A549 (cell line): ENCODE measurements around the gene NAP1L4. TPM values are rescaled to one million over a fixed set of nuclear protein-coding genes. Genes with fewer than 3 reads are reported as not detected.

Experiments used
- ATAC-seq, 2 experiments: fragments of 200-7000 bp in 1 of 2; fragments of >200 bp in 1 of 2; cut with Nextera tagmentation in 1 of 2; cut with Tn5 transposase in 1 of 2; 3 replicates each; pipeline versions ENCODE4 v1.8.0 to v1.9.1; 2018 to 2020; ENCODE audit warnings: mild to moderate bottlenecking in 1 of 2, moderate library complexity in 1 of 2
- CTCF ChIA-PET: fragments of 300-600 bp; sonication (Branson Sonifier 250); formaldehyde crosslinking; extraction: SDS; loops from one replicate; lab custom pipeline; 2021; ENCODE audit warnings: antibody characterized with exemption, inconsistent platforms; lab: Yijun Ruan, JAX
- POLR2A ChIA-PET: fragments of 350-600 bp; formaldehyde crosslinking; extraction: SDS; loops from one replicate; lab custom pipeline; 2021; ENCODE audit warnings: antibody characterized with exemption, inconsistent platforms; lab: Yijun Ruan, JAX
- DNase-seq, 2 experiments: peaks; one replicate each; pipeline versions ENCODE4 v3.0.0 to v3.0.0-alpha.2; 2011 to 2016; ENCODE audit warnings: low read depth in 1 of 2, low spot score in 1 of 2
- FAIRE-seq: peaks from 2 replicates; lab custom pipeline; 2011; peaks lifted over from hg19 to GRCh38; lab: Jason Lieb, UNC
- H3K27ac ChIP-seq, 2 experiments: fragments of >200 bp; sonication (Bioruptor Twin); formaldehyde crosslinking; 3 replicates each; pipeline ENCODE4 v1.5.1; 2016 to 2017
- H3K4me1 ChIP-seq: fragments of >200 bp; sonication (Bioruptor Twin); formaldehyde crosslinking; 3 replicates; pipeline ENCODE4 v1.6.1; 2016
- H3K4me2 ChIP-seq: fragments of >200 bp; sonication (Bioruptor Twin); formaldehyde crosslinking; 3 replicates; pipeline ENCODE4 v1.6.1; 2016
- H3K4me3 ChIP-seq: fragments of >200 bp; sonication (Bioruptor Twin); formaldehyde crosslinking; 3 replicates; pipeline ENCODE4 v1.5.1; 2016
- H3K9me3 ChIP-seq: fragments of >200 bp; sonication (Bioruptor Twin); formaldehyde crosslinking; 3 replicates; pipeline ENCODE4 v1.6.1; 2016
- BHLHE40 ChIP-seq: IDR thresholded peaks from 2 replicates; pipeline ENCODE4 v1.6.1; 2012; ENCODE audit warnings: low read depth, low read length, inconsistent platforms
- CBX2 ChIP-seq: fragments of 200-600 bp; sonication (generic); IDR thresholded peaks from 2 replicates; pipeline ENCODE4 v1.6.1; 2016; ENCODE audit warnings: low read depth, mild to moderate bottlenecking, borderline replicate concordance
- CBX8 ChIP-seq: fragments of 200-600 bp; sonication (generic); IDR thresholded peaks from 2 replicates; pipeline ENCODE4 v1.6.1; 2016
- GATA3 ChIP-seq: IDR thresholded peaks from 2 replicates; pipeline ENCODE4 v1.6.1; 2012; ENCODE audit warnings: borderline replicate concordance
- HEYL ChIP-seq: fragments of 250-450 bp; sonication (Bioruptor Pico); IDR thresholded peaks from 2 replicates; pipeline ENCODE4 v1.8.0; 2021; ENCODE audit warnings: mild to moderate bottlenecking, moderate library complexity
- MAFK ChIP-seq: fragments of 450-650 bp; IDR thresholded peaks from 2 replicates; pipeline ENCODE4 v1.6.1; 2014; ENCODE audit not compliant: partially characterized antibody
- PHF8 ChIP-seq: fragments of 200-600 bp; sonication (generic); IDR thresholded peaks from 2 replicates; pipeline ENCODE4 v1.6.1; 2016; ENCODE audit warnings: low read depth, mild to moderate bottlenecking, antibody characterized with exemption, moderate library complexity, borderline replicate concordance
- POLR2AphosphoS2 ChIP-seq: conservative IDR thresholded peaks from 2 replicates; pipeline ENCODE4 v1.6.1; 2012; ENCODE audit warnings: low read length, improper control_type of control experiment, inconsistent platforms
- RARB ChIP-seq: fragments of 250-450 bp; sonication (Bioruptor Pico); IDR thresholded peaks from 2 replicates; pipeline ENCODE4 v1.8.0; 2021; ENCODE audit warnings: mild to moderate bottlenecking, moderate library complexity
- RFX5 ChIP-seq: fragments of 450-650 bp; IDR thresholded peaks from 2 replicates; pipeline ENCODE4 v1.7.1; 2014; ENCODE audit warnings: antibody characterized with exemption, mild to moderate bottlenecking, moderate library complexity
- SMC3 ChIP-seq: fragments of >200 bp; sonication (Bioruptor Twin); formaldehyde crosslinking; IDR thresholded peaks from 3 replicates; pipeline ENCODE4 v1.6.1; 2018; ENCODE audit warnings: inconsistent platforms
- ZC3H11A ChIP-seq: fragments of 450-650 bp; IDR thresholded peaks from 2 replicates; pipeline ENCODE4 v1.6.1; 2014; ENCODE audit warnings: antibody characterized with exemption, mild to moderate bottlenecking
- WGBS: methylation state at CpG from one replicate; pipeline ENCODE4 v1.1.6; 2017; ENCODE audit errors: missing lambda C conversion rate; 5-methylcytosine and 5-hydroxymethylcytosine counted together
- polyA plus RNA-seq, 4 experiments: library from polyadenylated mRNA; depleted of rRNA in 3 of 4; stranded (reverse); fragments of >200 nt; fragmentation: RNase III in 1 of 4; extraction: RNeasy Plus Mini Kit Qiagen cat#74134 plus additional on column Dnase treatment in 1 of 4; gene quantifications; 2 replicates in 3 of 4; 3 replicates in 1 of 4; pipeline ENCODE4 v1.2.3, GENCODE V29; 2011 to 2017
- TF ChIP-seq, protein P1 (sequence below): IDR thresholded peaks from 2 replicates; pipeline ENCODE4 v1.6.1; 2012; ENCODE audit warnings: low read depth, borderline replicate concordance
- TF ChIP-seq, protein P2 (sequence below): IDR thresholded peaks from 2 replicates; pipeline ENCODE4 v1.6.1; 2012
- TF ChIP-seq, protein P3 (sequence below): fragments of >200 bp; sonication (Bioruptor Twin); formaldehyde crosslinking; IDR thresholded peaks from 3 replicates; pipeline ENCODE4 v1.6.1; 2016
- TF ChIP-seq, protein P4 (sequence below): fragments of 200-600 bp; sonication (generic); IDR thresholded peaks from 2 replicates; pipeline ENCODE4 v1.6.1; 2016; ENCODE audit warnings: antibody characterized with exemption, mild to moderate bottlenecking, moderate library complexity

The NAP1L4 gene
- polyA plus RNA-seq, 2 of the 4 experiments (the other 2 are of a cell fraction) = 132 to 148 TPM

DNA sequence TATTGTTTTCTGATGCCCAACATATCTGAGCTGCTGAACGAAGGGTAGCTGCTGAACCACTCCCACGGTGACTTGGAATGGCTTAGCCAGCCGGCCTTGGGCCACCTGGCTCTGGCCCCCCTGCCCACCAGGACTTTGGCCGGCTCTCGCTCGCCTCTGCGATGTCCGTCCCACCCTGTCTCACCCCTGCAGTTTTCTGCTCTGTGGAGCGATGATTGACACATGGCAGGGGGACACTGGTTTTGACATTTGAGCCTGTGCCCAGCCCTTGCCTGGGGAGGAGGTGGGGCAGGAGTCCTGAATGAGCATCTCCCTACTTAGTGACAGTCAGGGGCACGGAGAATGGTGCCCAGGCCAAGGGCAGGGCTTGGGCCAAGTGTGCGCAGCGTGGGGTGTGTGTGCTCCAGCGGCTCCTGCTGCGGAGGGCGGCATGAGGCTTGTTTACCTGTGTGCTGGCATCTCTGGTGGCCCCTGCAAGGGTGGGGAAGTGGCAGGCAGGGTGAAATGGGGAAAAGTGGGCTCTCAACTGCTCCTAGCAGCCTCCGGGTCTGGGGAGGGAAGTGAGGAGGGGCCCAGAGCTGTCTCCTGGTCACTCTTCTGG lies 90.8 kb downstream of the NAP1L4 start (continued):
- TF ChIP-seq, protein P1, sequence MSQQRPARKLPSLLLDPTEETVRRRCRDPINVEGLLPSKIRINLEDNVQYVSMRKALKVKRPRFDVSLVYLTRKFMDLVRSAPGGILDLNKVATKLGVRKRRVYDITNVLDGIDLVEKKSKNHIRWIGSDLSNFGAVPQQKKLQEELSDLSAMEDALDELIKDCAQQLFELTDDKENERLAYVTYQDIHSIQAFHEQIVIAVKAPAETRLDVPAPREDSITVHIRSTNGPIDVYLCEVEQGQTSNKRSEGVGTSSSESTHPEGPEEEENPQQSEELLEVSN = no peak

DNA sequence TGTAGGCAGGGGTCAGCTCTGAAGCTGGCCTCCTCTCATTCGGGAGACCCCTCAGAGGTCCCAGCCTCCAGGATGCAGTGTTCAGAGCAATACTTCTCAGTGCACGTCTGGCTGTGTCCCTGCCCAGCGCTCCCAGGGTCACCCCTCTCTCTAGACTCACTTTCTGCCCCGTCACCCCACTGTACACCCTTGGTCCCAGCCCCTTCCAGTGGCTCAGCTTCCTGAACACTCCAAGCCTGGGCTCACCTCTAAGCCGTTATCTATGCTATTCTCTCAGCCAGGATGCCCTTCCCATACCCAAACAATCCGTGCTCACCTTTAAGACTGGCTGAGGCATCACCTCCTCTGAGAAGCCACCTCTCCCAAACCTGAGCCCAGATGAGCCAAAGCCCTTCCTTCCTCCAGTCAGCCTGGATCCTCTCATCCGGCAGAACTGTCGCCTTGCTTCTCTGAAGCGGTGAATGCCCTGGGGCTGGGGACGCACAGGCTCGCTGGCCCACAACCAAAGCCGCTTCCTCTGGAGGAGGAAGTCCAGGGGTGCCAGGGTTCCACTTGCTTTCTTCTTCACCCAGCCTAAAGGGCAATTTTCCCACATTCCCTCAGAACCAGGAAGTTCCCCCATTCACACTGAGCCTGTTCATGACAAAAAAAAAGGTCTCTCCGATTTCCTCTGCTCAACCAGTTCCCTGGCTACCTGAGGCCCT lies 92.9 kb downstream of the NAP1L4 start:
- Histone ChIP-seq H3K4me1 (peaks cover 31% of the 10 kb centered on the region), H3K4me2 (peak overlapping the region; percentile 62; the same call in 1 of the 3 replicates), H3K9me3 (no peaks in the 10 kb centered on the region), H3K4me3 (no peak overlapping the region), H3K27ac (peak overlapping the region; percentile 76 to 85)
- POLR2A ChIA-PET = interaction anchor here (1.2 kb wide), 1 partner anchor 30 kb away, joined by 7 read pairs; the partner anchor contains the start of gene PHLDA2
- no peak for TF ChIP-seq ZC3H11A
- TF ChIP-seq PHF8 = no peak
- TF ChIP-seq POLR2AphosphoS2 = no peak
- no peak for TF ChIP-seq SMC3
- TF ChIP-seq RARB = no peak
- TF ChIP-seq GATA3 = no peak
- TF ChIP-seq, protein P2, sequence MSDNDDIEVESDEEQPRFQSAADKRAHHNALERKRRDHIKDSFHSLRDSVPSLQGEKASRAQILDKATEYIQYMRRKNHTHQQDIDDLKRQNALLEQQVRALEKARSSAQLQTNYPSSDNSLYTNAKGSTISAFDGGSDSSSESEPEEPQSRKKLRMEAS = no peak
- no peak for TF ChIP-seq BHLHE40
- TF ChIP-seq CBX2 = no peak
- TF ChIP-seq, protein P3, sequence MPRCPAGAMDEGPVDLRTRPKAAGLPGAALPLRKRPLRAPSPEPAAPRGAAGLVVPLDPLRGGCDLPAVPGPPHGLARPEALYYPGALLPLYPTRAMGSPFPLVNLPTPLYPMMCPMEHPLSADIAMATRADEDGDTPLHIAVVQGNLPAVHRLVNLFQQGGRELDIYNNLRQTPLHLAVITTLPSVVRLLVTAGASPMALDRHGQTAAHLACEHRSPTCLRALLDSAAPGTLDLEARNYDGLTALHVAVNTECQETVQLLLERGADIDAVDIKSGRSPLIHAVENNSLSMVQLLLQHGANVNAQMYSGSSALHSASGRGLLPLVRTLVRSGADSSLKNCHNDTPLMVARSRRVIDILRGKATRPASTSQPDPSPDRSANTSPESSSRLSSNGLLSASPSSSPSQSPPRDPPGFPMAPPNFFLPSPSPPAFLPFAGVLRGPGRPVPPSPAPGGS = no peak
- no peak for TF ChIP-seq RFX5
- TF ChIP-seq, protein P1 = no peak
- no peak for TF ChIP-seq CBX8
- TF ChIP-seq, protein P4, sequence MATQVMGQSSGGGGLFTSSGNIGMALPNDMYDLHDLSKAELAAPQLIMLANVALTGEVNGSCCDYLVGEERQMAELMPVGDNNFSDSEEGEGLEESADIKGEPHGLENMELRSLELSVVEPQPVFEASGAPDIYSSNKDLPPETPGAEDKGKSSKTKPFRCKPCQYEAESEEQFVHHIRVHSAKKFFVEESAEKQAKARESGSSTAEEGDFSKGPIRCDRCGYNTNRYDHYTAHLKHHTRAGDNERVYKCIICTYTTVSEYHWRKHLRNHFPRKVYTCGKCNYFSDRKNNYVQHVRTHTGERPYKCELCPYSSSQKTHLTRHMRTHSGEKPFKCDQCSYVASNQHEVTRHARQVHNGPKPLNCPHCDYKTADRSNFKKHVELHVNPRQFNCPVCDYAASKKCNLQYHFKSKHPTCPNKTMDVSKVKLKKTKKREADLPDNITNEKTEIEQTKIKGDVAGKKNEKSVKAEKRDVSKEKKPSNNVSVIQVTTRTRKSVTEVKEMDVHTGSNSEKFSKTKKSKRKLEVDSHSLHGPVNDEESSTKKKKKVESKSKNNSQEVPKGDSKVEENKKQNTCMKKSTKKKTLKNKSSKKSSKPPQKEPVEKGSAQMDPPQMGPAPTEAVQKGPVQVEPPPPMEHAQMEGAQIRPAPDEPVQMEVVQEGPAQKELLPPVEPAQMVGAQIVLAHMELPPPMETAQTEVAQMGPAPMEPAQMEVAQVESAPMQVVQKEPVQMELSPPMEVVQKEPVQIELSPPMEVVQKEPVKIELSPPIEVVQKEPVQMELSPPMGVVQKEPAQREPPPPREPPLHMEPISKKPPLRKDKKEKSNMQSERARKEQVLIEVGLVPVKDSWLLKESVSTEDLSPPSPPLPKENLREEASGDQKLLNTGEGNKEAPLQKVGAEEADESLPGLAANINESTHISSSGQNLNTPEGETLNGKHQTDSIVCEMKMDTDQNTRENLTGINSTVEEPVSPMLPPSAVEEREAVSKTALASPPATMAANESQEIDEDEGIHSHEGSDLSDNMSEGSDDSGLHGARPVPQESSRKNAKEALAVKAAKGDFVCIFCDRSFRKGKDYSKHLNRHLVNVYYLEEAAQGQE = no peak
- no peak for TF ChIP-seq MAFK
- no peak for TF ChIP-seq HEYL (CRISPR knock-in tag)
- FAIRE-seq = no peak
- DNase-seq = no peak
- CTCF ChIA-PET = interaction anchor here (0.8 to 2.4 kb wide), 5 partner anchors 10 to 367 kb away, joined by 3 to 15 read pairs (median 3); partner anchors contain the start of gene PHLDA2
- 94% methylated on average over 13 of the region's 13 CpGs for WGBS
- ATAC-seq = no peak
